Psoas muscle (tissue), 8 donors: ENCODE measurements around the gene FOXJ3. TPM values are rescaled to one million over a fixed set of nuclear protein-coding genes. Genes with fewer than 3 reads are reported as not detected.

Experiments used
- ATAC-seq, 4 donors: fragments of 200-7000 bp; cut with Tn5 transposase; one replicate each; pipeline ENCODE4 v1.9.1; 2020; ENCODE audit warnings: moderate library complexity in 3 of 4, mild to moderate bottlenecking in 2 of 4
- DNase-seq, 2 donors: peaks; one replicate each; pipeline ENCODE4 v3.0.0-alpha.2; 2020
- H3K27ac ChIP-seq: fragments of 200-600 bp; one replicate; pipeline ENCODE4 v1.8.0; 2022
- H3K27me3 ChIP-seq, 3 donors: fragments of 200-600 bp in 1 of 3; one replicate each; pipeline versions ENCODE4 v1.6.1 to v1.8.0; 2013 to 2022; ENCODE audit warnings: low read length in 2 of 3, mild to moderate bottlenecking in 2 of 3, moderate library complexity in 1 of 3; ENCODE audit not compliant: insufficient read depth in 3 of 3
- H3K36me3 ChIP-seq, 2 donors: fragments of 200-600 bp in 1 of 2; one replicate each; pipeline versions ENCODE4 v1.6.1 to v1.8.0; 2013 to 2022; ENCODE audit warnings: low read depth in 1 of 2, mild to moderate bottlenecking in 1 of 2, moderate library complexity in 1 of 2; ENCODE audit not compliant: insufficient read depth in 1 of 2
- H3K4me1 ChIP-seq: fragments of 200-600 bp; one replicate; pipeline ENCODE4 v1.8.0; 2022
- H3K4me3 ChIP-seq: fragments of 200-600 bp; one replicate; pipeline ENCODE4 v1.8.0; 2022; ENCODE audit warnings: mild to moderate bottlenecking
- H3K9me3 ChIP-seq: fragments of 200-600 bp; one replicate; pipeline ENCODE4 v1.8.0; 2022
- WGBS, 3 donors: extraction: QIAGEN DNeasy Blood & Tissue Kit; methylation state at CpG; one replicate each; pipeline versions ENCODE4 v1.1.6 to v1.1.7; 2013; 5-methylcytosine and 5-hydroxymethylcytosine counted together
- intact Hi-C, 2 donors: fragments of 100-400 bp; cut with DNase I; formaldehyde crosslinking; loops; one replicate each; pipeline versions ENCODE4 v1.11.0 to v1.14.2; 2022
- polyA plus RNA-seq, 3 donors: library from polyadenylated mRNA; stranded (reverse); fragments of 200-250 nt; gene quantifications; one replicate each; pipeline ENCODE4 v1.2.3, GENCODE V29; 2013
- total RNA-seq, 4 donors: library from RNA; stranded (reverse); fragmentation: NEBNext Ultra II Directional in 2 of 4; extraction: Animal tissue kit (Norgen Biotek cat#: 25700) in 2 of 4; gene quantifications; one replicate each; pipeline versions ENCODE4 v1.2.1 to v1.2.4, GENCODE V29; 2021 to 2023
- TF ChIP-seq, protein P1 (sequence below): fragments of 200-600 bp; IDR thresholded peaks from one replicate; pipeline ENCODE4 v1.8.0; 2022; ENCODE audit warnings: antibody characterized with exemption
- donor health status: healthy with polysubstance abuse.
- donor health status: DM: no; HTN: no; CAD: no; lungs with moderate emphysema.
- donor health status: Bipolar disorder and iron deficiency.
- donor health status: healthy.
- donor health status: DM: yes; HTN: yes; CAD: no.
- donor health status: DM: no; HTN: no; CAD: no.
- donor health status: DM: no; HTN: no; CAD: no.
- donor health status: DM: yes; HTN: yes; CAD: no.

The FOXJ3 gene
- total and polyA plus RNA-seq, 7 donors = 15.1 to 53.1 (median 47.9) TPM

DNA sequence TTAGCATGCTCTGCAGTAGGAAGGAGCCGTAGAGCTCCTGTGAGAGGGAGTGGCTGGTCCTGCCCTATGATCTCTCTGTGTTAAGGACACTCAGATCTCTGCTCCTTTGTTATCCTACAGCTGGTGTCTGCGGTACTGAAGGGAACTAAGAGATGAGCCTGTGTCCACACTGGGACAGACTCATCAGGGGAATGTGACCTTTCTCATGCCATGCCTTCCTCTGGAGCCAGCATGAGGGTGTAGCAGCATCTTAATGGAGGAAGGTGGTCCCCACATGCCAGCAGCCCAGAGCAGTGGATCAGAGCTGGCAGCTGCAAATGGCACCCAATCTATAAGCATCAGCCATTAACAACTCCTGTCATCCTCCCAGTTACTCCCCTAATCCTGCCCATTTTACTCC is 206.5 kb downstream of the FOXJ3 start:
- Histone ChIP-seq H3K4me1 (no peaks in the 10 kb centered on the region), H3K36me3 (no peaks in the 10 kb centered on the region), H3K4me3 (no peak overlapping the region), H3K9me3 (no peaks in the 10 kb centered on the region), H3K27ac (no peak overlapping the region), H3K27me3 (peaks cover 0 to 4% (median 2%) of the 10 kb centered on the region in 3 donors)
- intact Hi-C loops = no loop called here
- TF ChIP-seq, protein P1, sequence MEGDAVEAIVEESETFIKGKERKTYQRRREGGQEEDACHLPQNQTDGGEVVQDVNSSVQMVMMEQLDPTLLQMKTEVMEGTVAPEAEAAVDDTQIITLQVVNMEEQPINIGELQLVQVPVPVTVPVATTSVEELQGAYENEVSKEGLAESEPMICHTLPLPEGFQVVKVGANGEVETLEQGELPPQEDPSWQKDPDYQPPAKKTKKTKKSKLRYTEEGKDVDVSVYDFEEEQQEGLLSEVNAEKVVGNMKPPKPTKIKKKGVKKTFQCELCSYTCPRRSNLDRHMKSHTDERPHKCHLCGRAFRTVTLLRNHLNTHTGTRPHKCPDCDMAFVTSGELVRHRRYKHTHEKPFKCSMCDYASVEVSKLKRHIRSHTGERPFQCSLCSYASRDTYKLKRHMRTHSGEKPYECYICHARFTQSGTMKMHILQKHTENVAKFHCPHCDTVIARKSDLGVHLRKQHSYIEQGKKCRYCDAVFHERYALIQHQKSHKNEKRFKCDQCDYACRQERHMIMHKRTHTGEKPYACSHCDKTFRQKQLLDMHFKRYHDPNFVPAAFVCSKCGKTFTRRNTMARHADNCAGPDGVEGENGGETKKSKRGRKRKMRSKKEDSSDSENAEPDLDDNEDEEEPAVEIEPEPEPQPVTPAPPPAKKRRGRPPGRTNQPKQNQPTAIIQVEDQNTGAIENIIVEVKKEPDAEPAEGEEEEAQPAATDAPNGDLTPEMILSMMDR = no peak
- DNase-seq (no peak), ATAC-seq (no peak)
- 52 to 57% (median 52%) methylated on average over 2 of the region's 2 CpGs for WGBS, 3 donors

DNA sequence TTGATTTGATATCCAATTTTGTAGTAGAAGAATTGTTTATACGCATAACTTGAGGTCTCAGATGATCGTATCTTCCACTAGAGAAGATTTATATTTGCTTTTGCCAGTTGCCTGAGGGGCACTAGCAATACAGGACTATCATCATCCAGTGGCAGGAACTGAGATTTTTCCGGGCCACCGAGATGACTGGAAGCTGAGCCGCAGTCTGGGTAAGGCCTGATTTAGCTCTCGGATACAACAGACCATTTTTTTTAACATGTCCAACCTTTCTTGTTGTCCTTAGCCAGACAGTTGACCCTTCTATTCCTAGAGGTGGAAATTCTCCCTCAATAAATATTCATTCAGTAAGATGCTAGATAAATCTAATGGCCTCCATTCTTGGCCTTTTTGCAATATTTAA is 207.3 kb downstream of the FOXJ3 start:
- intact Hi-C loops = no loop called here
- H3K27ac ChIP-seq = no peak overlapping the region
- no peak for DNase-seq
- H3K4me1 ChIP-seq = no peaks in the 10 kb centered on the region
- H3K36me3 ChIP-seq = no peaks in the 10 kb centered on the region
- ATAC-seq = no peak
- WGBS, 3 donors = 80 to 88% (median 81%) methylated on average over 6 of the region's 6 CpGs
- no peaks in the 10 kb centered on the region for H3K9me3 ChIP-seq
- TF ChIP-seq, protein P1 = no peak
- H3K27me3 ChIP-seq = peaks cover 0 to 4% (median 2%) of the 10 kb centered on the region in 3 donors
- H3K4me3 ChIP-seq = no peak overlapping the region

Other genes starting within 250 kb of the FOXJ3 start
- gene GUCA2B, start 181.8 kb downstream of the FOXJ3 start, total RNA-seq = not detected
- gene GUCA2B, start 181.8 kb downstream of the FOXJ3 start, polyA plus RNA-seq = under 1 TPM in 1 of 3 donors, not detected in 2; 0.06 TPM
- under 1 TPM in 1 of 4 donors, not detected in 3; 0.44 TPM for gene GUCA2A, start 170.5 kb downstream of the FOXJ3 start, total RNA-seq
- gene GUCA2A, start 170.5 kb downstream of the FOXJ3 start, polyA plus RNA-seq = not detected
- 1 to 10 TPM; 1.0 to 1.2 (median 1.1) TPM for gene RIMKLA, start 45.6 kb upstream of the FOXJ3 start, total RNA-seq
- gene RIMKLA, start 45.6 kb upstream of the FOXJ3 start, polyA plus RNA-seq = under 1 TPM; 0.12 to 0.70 (median 0.30) TPM
- gene ZMYND12, start 120.8 kb upstream of the FOXJ3 start, total RNA-seq = 1 to 10 TPM in 3 of 4 donors, under 1 TPM in 1; 0.76 to 2.7 (median 1.0) TPM
- 1 to 10 TPM in 1 of 3 donors, under 1 TPM in 2; 0.39 to 1.2 (median 0.49) TPM for gene ZMYND12, start 120.8 kb upstream of the FOXJ3 start, polyA plus RNA-seq
- 10 to 100 TPM; 26.1 to 41.0 (median 34.9) TPM for gene PPCS, start 121.3 kb upstream of the FOXJ3 start, total RNA-seq
- 10 to 100 TPM; 40.8 to 62.9 (median 41.1) TPM for gene PPCS, start 121.3 kb upstream of the FOXJ3 start, polyA plus RNA-seq
- 1 to 10 TPM in 2 of 4 donors, under 1 TPM in 2; 0.79 to 1.2 (median 1.0) TPM for gene CCDC30, start 128.1 kb upstream of the FOXJ3 start, total RNA-seq
- under 1 TPM; 0.39 to 0.92 (median 0.57) TPM for gene CCDC30, start 128.1 kb upstream of the FOXJ3 start, polyA plus RNA-seq